HEK293 (cell line): ENCODE results near the gene CFAP119.

Source experiments
- CTCF ChIA-PET: fragments of 350-600 bp; formaldehyde crosslinking; extraction: SDS; loops from one replicate; lab custom pipeline; 2021; ENCODE audit warnings: antibody characterized with exemption; lab: Yijun Ruan, JAX
- POLR2A ChIA-PET: fragments of 300-600 bp; formaldehyde crosslinking; extraction: SDS; loops from one replicate; lab custom pipeline; 2020; ENCODE audit warnings: antibody characterized with exemption, inconsistent platforms; lab: Yijun Ruan, JAX
- H3K27ac ChIP-seq: fragments of 200-500 bp; sonication (Bioruptor generic); 2 replicates; pipeline ENCODE4 v1.5.1; 2014; ENCODE audit warnings: low read depth, low read length, control low read depth, inconsistent platforms; ENCODE audit errors: extremely low read depth
- H3K36me3 ChIP-seq, 2 experiments: fragments of 200-500 bp in 1 of 2; sonication (Bioruptor generic) in 1 of 2; 1 replicate in 1 of 2; 2 replicates in 1 of 2; pipeline ENCODE4 v1.5.1; 2014 to 2017; ENCODE audit warnings: inconsistent platforms in 2 of 2, low read length in 2 of 2; ENCODE audit not compliant: control insufficient read depth in 2 of 2, insufficient read depth in 1 of 2
- H3K4me1 ChIP-seq: fragments of 200-500 bp; sonication (Bioruptor generic); 2 replicates; pipeline ENCODE4 v1.5.1; 2014; ENCODE audit warnings: mild to moderate bottlenecking, low read length, inconsistent platforms; ENCODE audit not compliant: control insufficient read depth, insufficient read depth
- H3K4me3 ChIP-seq: 2 replicates; pipeline ENCODE4 v1.5.1; 2011; ENCODE audit warnings: low read depth, mild to moderate bottlenecking, control low read depth, low read length, moderate library complexity
- H3K9me3 ChIP-seq: fragments of 200-500 bp; sonication (Bioruptor generic); 2 replicates; pipeline ENCODE4 v1.5.1; 2014; ENCODE audit warnings: low read depth, low read length, inconsistent platforms; ENCODE audit not compliant: control insufficient read depth, insufficient read depth
- EGR2 ChIP-seq: fragments of 450-650 bp; formaldehyde crosslinking; IDR thresholded peaks from 2 replicates; pipeline ENCODE4 v1.5.1; 2016; ENCODE audit warnings: low read depth, missing biosample characterization, missing genetic modification characterization
- KLF1 ChIP-seq: fragments of 450-650 bp; formaldehyde crosslinking; IDR thresholded peaks from 2 replicates; pipeline ENCODE4 v1.5.1; 2016; ENCODE audit warnings: missing biosample characterization, missing genetic modification characterization
- PRDM1 ChIP-seq: fragments of 450-650 bp; formaldehyde crosslinking; IDR thresholded peaks from 2 replicates; pipeline ENCODE4; 2016; ENCODE audit warnings: missing biosample characterization, missing genetic modification characterization
- SCRT2 ChIP-seq: fragments of 450-650 bp; formaldehyde crosslinking; IDR thresholded peaks from 2 replicates; pipeline ENCODE4 v1.5.1; 2016; ENCODE audit warnings: missing biosample characterization, missing genetic modification characterization
- ZFHX2 ChIP-seq: fragments of 450-650 bp; formaldehyde crosslinking; conservative IDR thresholded peaks from 2 replicates; pipeline ENCODE4 v1.5.1; 2016; ENCODE audit warnings: missing biosample characterization, missing genetic modification characterization
- ZNF140 ChIP-seq: fragments of 450-650 bp; formaldehyde crosslinking; IDR thresholded peaks from 2 replicates; pipeline ENCODE4 v1.5.1; 2016; ENCODE audit warnings: missing biosample characterization, missing genetic modification characterization
- ZNF391 ChIP-seq: fragments of 450-650 bp; formaldehyde crosslinking; IDR thresholded peaks from 2 replicates; pipeline ENCODE4 v1.5.1; 2016; ENCODE audit warnings: low read depth, missing biosample characterization, missing genetic modification characterization, borderline replicate concordance
- ZNF596 ChIP-seq: fragments of 450-650 bp; IDR thresholded peaks from 2 replicates; pipeline ENCODE4 v1.5.0; 2018; ENCODE audit warnings: missing biosample characterization, mild to moderate bottlenecking, missing genetic modification characterization, moderate library complexity
- ZNF677 ChIP-seq: fragments of 450-650 bp; IDR thresholded peaks from 2 replicates; pipeline ENCODE4 v1.5.0; 2018; ENCODE audit warnings: missing biosample characterization, mild to moderate bottlenecking, missing genetic modification characterization, moderate library complexity
- TF ChIP-seq, protein P1 (sequence below): fragments of 450-650 bp; formaldehyde crosslinking; IDR thresholded peaks from 2 replicates; pipeline ENCODE4 v1.5.1; 2016; ENCODE audit warnings: missing biosample characterization, missing genetic modification characterization
- TF ChIP-seq, protein P2 (sequence below): fragments of 450-650 bp; formaldehyde crosslinking; optimal IDR thresholded peaks from 2 replicates; pipeline ENCODE3; 2016; ENCODE audit warnings: missing biosample characterization, mild to moderate bottlenecking, missing genetic modification characterization
- TF ChIP-seq, protein P3 (sequence below): fragments of 450-650 bp; formaldehyde crosslinking; IDR thresholded peaks from 2 replicates; pipeline ENCODE4 v1.5.1; 2016; ENCODE audit warnings: missing biosample characterization, missing genetic modification characterization
- TF ChIP-seq, protein P4 (sequence below): fragments of 450-650 bp; formaldehyde crosslinking; IDR thresholded peaks from 2 replicates; pipeline ENCODE4 v1.5.1; 2017; ENCODE audit warnings: missing biosample characterization, missing genetic modification characterization

Gene CFAP119

DNA sequence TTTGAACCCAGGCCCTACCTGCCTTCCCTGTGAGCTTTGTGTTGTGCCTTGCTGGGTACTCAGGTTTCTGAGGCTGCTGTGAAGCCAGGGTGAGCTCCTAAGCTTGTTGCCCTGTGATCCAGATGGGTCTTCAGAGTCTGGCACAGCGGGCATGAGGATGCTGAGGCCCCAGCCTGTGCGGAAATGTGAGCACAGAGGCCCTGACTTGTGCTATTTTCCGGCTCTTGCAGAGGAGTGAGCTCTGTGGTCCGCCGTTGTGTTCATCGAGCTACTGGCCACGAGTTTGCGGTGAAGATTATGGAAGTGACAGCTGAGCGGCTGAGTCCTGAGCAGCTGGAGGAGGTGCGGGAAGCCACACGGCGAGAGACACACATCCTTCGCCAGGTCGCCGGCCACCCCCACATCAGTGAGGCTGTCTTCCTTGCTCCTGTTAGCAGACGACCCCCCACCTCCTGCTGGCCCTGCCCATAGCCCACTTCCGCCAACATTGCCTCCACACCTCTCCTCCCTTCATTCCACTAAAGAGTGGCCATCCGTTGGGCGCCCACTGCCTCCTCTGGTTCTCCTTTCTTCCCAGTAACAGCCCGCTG, 10.9 kb downstream of the CFAP119 start:
- Histone ChIP-seq H3K4me1 (peaks cover 3% of the 10 kb centered on the region; the same call in 1 of the 2 replicates), H3K27ac (no peak overlapping the region), H3K9me3 (no peaks in the 10 kb centered on the region), H3K36me3 (peaks cover 30 to 65% of the 10 kb centered on the region in 2 experiments), H3K4me3 (no peak overlapping the region)
- CTCF ChIA-PET: no interaction called here
- no peak for TF ChIP-seq ZNF140 (tag by site-specific recombination)
- TF ChIP-seq, protein P1, sequence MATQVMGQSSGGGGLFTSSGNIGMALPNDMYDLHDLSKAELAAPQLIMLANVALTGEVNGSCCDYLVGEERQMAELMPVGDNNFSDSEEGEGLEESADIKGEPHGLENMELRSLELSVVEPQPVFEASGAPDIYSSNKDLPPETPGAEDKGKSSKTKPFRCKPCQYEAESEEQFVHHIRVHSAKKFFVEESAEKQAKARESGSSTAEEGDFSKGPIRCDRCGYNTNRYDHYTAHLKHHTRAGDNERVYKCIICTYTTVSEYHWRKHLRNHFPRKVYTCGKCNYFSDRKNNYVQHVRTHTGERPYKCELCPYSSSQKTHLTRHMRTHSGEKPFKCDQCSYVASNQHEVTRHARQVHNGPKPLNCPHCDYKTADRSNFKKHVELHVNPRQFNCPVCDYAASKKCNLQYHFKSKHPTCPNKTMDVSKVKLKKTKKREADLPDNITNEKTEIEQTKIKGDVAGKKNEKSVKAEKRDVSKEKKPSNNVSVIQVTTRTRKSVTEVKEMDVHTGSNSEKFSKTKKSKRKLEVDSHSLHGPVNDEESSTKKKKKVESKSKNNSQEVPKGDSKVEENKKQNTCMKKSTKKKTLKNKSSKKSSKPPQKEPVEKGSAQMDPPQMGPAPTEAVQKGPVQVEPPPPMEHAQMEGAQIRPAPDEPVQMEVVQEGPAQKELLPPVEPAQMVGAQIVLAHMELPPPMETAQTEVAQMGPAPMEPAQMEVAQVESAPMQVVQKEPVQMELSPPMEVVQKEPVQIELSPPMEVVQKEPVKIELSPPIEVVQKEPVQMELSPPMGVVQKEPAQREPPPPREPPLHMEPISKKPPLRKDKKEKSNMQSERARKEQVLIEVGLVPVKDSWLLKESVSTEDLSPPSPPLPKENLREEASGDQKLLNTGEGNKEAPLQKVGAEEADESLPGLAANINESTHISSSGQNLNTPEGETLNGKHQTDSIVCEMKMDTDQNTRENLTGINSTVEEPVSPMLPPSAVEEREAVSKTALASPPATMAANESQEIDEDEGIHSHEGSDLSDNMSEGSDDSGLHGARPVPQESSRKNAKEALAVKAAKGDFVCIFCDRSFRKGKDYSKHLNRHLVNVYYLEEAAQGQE (tag by site-specific recombination): no peak
- TF ChIP-seq, protein P2, sequence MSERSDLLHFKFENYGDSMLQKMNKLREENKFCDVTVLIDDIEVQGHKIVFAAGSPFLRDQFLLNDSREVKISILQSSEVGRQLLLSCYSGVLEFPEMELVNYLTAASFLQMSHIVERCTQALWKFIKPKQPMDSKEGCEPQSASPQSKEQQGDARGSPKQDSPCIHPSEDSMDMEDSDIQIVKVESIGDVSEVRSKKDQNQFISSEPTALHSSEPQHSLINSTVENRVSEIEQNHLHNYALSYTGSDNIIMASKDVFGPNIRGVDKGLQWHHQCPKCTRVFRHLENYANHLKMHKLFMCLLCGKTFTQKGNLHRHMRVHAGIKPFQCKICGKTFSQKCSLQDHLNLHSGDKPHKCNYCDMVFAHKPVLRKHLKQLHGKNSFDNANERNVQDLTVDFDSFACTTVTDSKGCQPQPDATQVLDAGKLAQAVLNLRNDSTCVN (tag by site-specific recombination): peak; percentile 12
- TF ChIP-seq ZFHX2 (tag by site-specific recombination): 0 out of 2 replicates have a peak, but pooled peaks have one; percentile 12
- TF ChIP-seq EGR2 (tag by site-specific recombination): peak; percentile 70; the same call in 1 of the 2 replicates
- POLR2A ChIA-PET: interaction anchor here (0.8 to 1.5 kb wide), 3 partner anchors 9 to 52 kb away, joined by 3 to 5 read pairs (median 4); partner anchors contain the start of gene SRCAP

DNA sequence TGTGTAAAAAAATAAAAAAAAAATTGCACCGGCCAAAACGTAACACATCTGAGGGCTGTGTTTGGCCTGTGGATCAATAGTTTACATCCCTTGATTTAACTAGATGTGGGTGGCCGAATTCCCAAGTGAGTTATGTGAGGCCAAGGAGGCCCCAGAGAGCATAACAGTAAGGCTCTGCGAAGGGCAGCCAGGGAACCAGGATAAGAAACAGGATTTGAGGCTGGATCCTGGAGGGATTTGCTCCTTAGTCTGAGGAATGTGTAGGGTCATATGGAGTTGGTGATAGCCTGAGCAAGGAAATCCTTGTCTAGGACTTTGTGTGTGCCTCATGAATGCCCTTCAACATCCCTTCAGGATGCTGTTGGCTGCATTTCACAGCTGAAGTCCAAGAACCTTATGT, 11.7 kb downstream of the CFAP119 start:
- H3K27ac ChIP-seq: no peak overlapping the region
- H3K4me1 ChIP-seq: peaks cover 3% of the 10 kb centered on the region; the same call in 1 of the 2 replicates
- H3K4me3 ChIP-seq: no peak overlapping the region
- CTCF ChIA-PET: interaction anchor here (1.3 kb wide), 1 partner anchor 63 kb away, joined by 3 read pairs; no protein-coding TSS in a partner anchor
- H3K36me3 ChIP-seq: peaks cover 28 to 60% of the 10 kb centered on the region in 2 experiments
- POLR2A ChIA-PET: interaction anchor here (1.2 to 3.4 kb wide), 3 partner anchors 10 to 51 kb away, joined by 4 to 34 read pairs (median 5); partner anchors contain the start of gene SRCAP
- no peaks in the 10 kb centered on the region for H3K9me3 ChIP-seq
- TF ChIP-seq PRDM1 (no peak), ZNF391 (tag by site-specific recombination) (no peak), ZNF677 (tag by site-specific recombination) (no peak), KLF1 (tag by site-specific recombination) (no peak), ZNF596 (no peak), SCRT2 (tag by site-specific recombination) (no peak)
- TF ChIP-seq, protein P3, sequence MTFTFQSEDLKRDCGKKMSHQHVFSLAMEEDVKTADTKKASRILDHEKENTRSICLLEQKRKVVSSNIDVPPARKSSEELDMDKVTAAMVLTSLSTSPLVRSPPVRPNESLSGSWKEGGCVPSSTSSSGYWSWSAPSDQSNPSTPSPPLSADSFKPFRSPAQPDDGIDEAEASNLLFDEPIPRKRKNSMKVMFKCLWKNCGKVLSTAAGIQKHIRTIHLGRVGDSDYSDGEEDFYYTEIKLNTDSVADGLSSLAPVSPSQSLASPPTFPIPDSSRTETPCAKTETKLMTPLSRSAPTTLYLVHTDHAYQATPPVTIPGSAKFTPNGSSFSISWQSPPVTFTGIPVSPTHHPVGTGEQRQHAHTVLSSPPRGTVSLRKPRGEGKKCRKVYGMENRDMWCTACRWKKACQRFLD (tag by site-specific recombination): no peak
- TF ChIP-seq, protein P4, sequence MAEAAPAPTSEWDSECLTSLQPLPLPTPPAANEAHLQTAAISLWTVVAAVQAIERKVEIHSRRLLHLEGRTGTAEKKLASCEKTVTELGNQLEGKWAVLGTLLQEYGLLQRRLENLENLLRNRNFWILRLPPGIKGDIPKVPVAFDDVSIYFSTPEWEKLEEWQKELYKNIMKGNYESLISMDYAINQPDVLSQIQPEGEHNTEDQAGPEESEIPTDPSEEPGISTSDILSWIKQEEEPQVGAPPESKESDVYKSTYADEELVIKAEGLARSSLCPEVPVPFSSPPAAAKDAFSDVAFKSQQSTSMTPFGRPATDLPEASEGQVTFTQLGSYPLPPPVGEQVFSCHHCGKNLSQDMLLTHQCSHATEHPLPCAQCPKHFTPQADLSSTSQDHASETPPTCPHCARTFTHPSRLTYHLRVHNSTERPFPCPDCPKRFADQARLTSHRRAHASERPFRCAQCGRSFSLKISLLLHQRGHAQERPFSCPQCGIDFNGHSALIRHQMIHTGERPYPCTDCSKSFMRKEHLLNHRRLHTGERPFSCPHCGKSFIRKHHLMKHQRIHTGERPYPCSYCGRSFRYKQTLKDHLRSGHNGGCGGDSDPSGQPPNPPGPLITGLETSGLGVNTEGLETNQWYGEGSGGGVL (tag by site-specific recombination): no peak
